Glutamatergic neuron (in vitro differentiated cells): ENCODE data around the gene PGA5. TPM values are rescaled to one million over a fixed set of nuclear protein-coding genes. Genes with fewer than 3 reads are reported as not detected.
"Not testable (repeated sequence)": the region's sequence is repeated elsewhere in the genome, so short reads cannot be mapped to it uniquely, and the experiment has no call there.

Source experiments
- DNase-seq: peaks from one replicate; pipeline ENCODE4 v3.0.0; 2022
- H3K27ac Mint-ChIP-seq: one replicate; pipeline ENCODE4 v1.8.0; 2020; ENCODE audit warnings: mild to moderate bottlenecking, mixed read lengths, inconsistent platforms; ENCODE audit not compliant: unreplicated experiment
- H3K27me3 Mint-ChIP-seq: one replicate; pipeline ENCODE4 v1.8.0; 2020; ENCODE audit warnings: mild to moderate bottlenecking, moderate library complexity, mixed read lengths, inconsistent platforms; ENCODE audit not compliant: unreplicated experiment
- H3K36me3 Mint-ChIP-seq: one replicate; pipeline ENCODE4 v1.8.0; 2020; ENCODE audit warnings: mild to moderate bottlenecking, mixed read lengths, inconsistent platforms; ENCODE audit not compliant: unreplicated experiment
- H3K4me1 Mint-ChIP-seq: one replicate; pipeline ENCODE4 v1.8.0; 2020; ENCODE audit warnings: mild to moderate bottlenecking, low read depth, mixed read lengths, inconsistent platforms; ENCODE audit not compliant: unreplicated experiment
- H3K4me3 Mint-ChIP-seq: one replicate; pipeline ENCODE4 v1.8.0; 2020; ENCODE audit warnings: mild to moderate bottlenecking, mixed read lengths, inconsistent platforms; ENCODE audit not compliant: unreplicated experiment
- H3K9me3 Mint-ChIP-seq: one replicate; pipeline ENCODE4 v1.8.0; 2020; ENCODE audit warnings: mild to moderate bottlenecking, moderate library complexity, mixed read lengths, inconsistent platforms; ENCODE audit not compliant: unreplicated experiment
- total RNA-seq: library from RNA; stranded (reverse); fragmentation: NEBNext Ultra II Directional; extraction: Animal tissue kit (Norgen Biotek cat#: 25700); gene quantifications from one replicate; pipeline ENCODE4 v1.2.1, GENCODE V29; 2021; ENCODE audit not compliant: unreplicated experiment

PGA5 gene
- total RNA-seq, 1 donor from 2014 or later = not detected

DNA sequence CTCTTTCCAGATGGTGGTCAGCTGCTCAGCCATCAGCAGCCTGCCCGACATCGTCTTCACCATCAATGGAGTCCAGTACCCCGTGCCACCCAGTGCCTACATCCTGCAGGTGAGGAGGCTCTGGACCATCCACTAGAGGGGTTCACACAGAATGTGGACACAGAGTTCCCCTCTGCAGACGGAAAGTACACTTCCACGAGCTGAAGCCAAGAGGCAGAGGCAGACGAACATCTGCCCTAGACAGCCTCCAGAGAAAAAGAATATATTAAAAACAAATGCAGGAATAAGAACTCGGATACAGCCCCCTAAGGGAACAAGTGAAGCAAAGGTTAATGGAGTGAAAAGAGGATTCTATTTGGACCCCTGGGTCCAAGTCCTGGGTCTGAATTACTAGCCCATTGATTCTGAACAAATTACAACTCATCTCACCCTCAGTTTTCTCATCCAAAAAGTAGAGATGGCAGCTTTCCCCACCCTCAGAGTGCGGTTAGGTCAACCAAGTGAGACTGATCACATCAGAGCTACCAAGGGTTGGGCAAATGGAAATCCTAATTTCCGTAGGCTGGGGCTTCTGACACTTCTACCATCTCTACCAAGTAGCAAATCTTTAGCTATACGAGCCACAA lies 29.5 kb upstream of the PGA5 start:
- not testable (repeated sequence) for DNase-seq, H3K4me3 Mint-ChIP-seq, H3K9me3 Mint-ChIP-seq

DNA sequence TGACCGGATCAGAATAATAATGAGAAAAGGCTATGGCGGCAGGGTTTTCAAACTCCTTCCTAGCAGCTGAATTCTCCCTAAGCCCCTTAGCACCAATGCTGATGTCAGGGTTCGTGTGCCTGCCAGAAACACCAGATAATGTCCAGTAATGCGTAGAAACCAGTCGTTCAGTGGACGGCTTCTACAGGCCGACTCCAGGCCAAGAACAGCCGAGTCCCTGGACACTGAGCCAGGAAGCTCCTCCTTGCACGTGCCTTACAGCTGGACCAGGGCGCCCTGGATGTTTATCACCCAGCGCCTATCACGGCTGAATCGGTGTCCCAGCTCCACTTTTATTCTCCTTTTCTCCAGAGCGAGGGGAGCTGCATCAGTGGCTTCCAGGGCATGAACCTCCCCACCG lies 28.8 kb upstream of the PGA5 start:
- not testable (repeated sequence) for H3K4me3 Mint-ChIP-seq

More for the DNA sequence above, 29.5 kb upstream of the PGA5 start:
- H3K27ac Mint-ChIP-seq, H3K36me3 Mint-ChIP-seq, H3K4me1 Mint-ChIP-seq, H3K27me3 Mint-ChIP-seq: not testable (repeated sequence)

DNA sequence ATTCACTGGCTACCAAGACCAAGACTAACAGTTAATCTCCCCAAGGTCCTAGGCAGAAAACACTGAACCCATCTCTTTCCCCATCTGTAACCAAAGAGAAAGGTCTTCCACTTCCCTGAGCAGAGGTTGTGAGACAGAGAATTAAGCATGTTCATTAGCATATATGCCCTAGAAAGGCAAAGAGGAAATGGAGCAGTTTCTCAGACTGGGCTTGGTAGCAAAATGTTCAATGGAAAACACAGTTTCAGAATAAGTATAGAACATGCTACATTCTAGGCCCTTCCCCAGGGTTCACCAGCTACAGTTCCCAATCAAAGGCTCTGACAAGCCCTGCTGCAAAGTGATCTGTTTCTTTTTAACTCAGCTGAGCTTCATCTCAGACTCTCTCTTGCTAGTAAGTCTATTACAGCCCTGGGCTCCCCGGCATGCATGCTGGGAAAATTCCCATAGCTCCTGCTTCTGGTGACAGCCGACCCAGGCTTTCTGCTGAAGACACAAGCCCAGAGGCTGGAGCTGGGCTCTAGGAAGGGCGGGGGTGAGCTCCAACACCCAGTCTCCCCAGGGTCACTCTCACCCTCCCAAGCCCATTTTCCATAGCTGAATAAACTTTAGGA lies 27.2 kb upstream of the PGA5 start:
- DNase-seq, H3K9me3 Mint-ChIP-seq, H3K27ac Mint-ChIP-seq, H3K36me3 Mint-ChIP-seq, H3K27me3 Mint-ChIP-seq, H3K4me3 Mint-ChIP-seq, H3K4me1 Mint-ChIP-seq: not testable (repeated sequence)

More for the DNA sequence above, 28.8 kb upstream of the PGA5 start:
- not testable (repeated sequence) for H3K36me3 Mint-ChIP-seq, DNase-seq, H3K27ac Mint-ChIP-seq, H3K4me1 Mint-ChIP-seq, H3K9me3 Mint-ChIP-seq, H3K27me3 Mint-ChIP-seq

DNA sequence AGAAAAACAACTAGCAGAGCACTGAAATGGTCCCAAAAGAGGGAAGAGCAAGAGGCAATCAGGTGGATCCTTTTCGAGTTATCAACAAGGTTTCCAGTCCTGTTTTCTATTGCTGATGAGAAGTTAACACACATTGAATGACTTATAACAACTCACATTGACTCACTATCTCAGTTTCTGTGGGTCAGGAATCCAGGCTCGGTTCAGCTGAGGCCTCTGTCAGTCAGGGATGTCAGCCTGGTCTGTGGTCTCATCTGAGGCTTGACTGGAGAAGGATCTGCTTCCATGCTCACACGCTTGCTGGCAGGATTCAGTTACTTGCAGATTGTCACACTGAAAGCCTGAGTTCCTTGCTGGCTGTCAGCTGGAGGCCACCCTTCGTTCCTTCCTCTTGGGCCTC lies 22.7 kb upstream of the PGA5 start:
- not testable (repeated sequence) for H3K27me3 Mint-ChIP-seq, H3K27ac Mint-ChIP-seq, H3K4me1 Mint-ChIP-seq

DNA sequence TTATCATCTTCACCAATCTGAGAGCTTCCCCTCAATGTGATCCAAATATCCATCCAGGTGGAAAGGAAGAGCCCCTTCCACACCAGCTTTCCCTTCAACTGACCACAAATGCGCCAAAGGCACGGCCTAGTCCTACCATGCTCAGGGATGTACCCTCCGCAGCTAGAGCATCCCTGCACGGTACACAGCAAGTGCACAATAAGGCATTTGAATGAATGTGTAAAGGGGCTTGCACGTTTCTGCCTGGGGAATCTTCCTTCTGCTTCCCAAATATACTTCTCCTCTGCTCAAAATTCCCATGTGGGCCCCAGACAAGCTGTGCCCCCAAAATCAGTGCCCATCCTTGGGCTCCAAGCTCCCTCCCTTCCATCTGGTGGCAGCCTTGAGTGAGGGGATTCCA lies 22.0 kb upstream of the PGA5 start:
- H3K4me1 Mint-ChIP-seq, H3K9me3 Mint-ChIP-seq: not testable (repeated sequence)
- peak overlapping the region; percentile 50 for H3K4me3 Mint-ChIP-seq

More for the DNA sequence above, 22.7 kb upstream of the PGA5 start:
- not testable (repeated sequence) for H3K36me3 Mint-ChIP-seq, H3K4me3 Mint-ChIP-seq, DNase-seq, H3K9me3 Mint-ChIP-seq

DNA sequence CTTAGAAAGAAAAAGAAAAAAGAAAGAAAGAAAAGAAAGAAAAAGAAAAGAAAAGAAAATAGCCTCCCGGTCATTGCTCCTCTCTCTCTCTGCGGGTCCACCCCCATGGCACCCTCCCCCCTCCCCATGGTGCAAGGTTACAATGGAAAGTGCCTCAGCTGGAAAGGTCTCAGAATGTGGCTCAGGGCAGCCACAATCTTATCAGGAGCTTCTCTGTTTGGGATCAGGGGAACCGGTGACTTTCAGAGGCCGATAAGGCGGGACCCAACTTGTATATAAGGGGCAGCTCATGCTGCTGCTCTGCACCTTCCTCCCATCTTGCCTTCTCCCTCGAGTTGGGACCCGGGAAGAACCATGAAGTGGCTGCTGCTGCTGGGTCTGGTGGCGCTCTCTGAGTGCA lies 18.9 kb upstream of the PGA5 start, which contains the start of gene PGA4:
TSS of gene PGA4 (plus strand) at position 301 of the 400 bp plus-strand sequence. CDS start at position 355, 54 bp downstream.
- not testable (repeated sequence) for H3K36me3 Mint-ChIP-seq, H3K27me3 Mint-ChIP-seq, H3K4me3 Mint-ChIP-seq, H3K4me1 Mint-ChIP-seq, H3K27ac Mint-ChIP-seq, H3K9me3 Mint-ChIP-seq, DNase-seq

More for the DNA sequence above, 22.0 kb upstream of the PGA5 start:
- H3K36me3 Mint-ChIP-seq, H3K27me3 Mint-ChIP-seq, H3K27ac Mint-ChIP-seq, DNase-seq: not testable (repeated sequence)

DNA sequence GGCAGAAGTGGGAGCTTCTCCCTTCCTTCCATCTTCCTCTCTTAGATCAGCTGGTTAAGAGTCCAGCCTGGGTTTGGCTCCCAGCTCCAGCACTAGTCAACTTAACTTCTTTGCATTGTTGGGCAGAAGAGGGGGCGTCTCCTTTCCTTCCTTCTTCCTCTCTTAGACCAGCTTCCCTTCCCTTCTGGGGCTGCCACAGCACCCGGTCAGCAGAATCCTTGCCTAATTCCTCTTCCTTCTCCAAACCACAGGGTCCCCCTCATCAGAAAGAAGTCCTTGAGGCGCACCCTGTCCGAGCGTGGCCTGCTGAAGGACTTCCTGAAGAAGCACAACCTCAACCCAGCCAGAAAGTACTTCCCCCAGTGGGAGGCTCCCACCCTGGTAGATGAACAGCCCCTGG lies 18.3 kb upstream of the PGA5 start:
- not testable (repeated sequence) for H3K27me3 Mint-ChIP-seq, H3K9me3 Mint-ChIP-seq, H3K27ac Mint-ChIP-seq, H3K4me3 Mint-ChIP-seq, H3K4me1 Mint-ChIP-seq, DNase-seq, H3K36me3 Mint-ChIP-seq

DNA sequence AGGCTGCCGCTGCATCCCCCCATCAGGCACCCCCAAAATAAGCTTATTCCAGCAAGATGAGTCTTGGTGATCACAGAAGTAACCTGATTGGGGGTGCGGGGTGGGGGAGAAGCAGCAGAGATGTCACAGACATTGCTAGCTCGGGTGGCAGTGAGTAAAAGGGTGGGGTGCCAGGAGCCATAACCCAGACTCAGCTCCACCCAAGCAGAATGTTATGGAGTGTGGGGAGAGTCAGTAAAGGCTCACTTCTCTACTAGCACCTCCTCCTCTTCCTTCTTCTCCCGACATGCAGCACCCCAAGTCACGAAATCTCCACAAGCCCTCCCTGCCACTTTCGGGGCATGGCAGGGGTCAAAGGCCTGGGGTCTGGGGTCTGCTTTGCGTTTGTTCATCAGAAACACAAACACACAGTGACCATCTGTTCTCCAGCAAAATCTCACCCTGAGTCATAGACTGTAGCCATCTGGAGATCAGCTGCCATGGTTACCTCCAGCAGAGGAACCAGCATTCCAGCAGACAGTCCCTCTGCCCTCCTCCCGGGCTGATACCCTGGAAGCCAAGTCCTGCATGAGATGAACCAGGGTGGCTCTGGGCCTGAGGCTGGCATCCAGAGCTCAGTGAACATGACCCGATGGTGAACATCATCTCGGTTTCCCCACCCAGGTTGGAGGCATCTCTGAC lies 14.4 kb upstream of the PGA5 start:
- not testable (repeated sequence) for H3K36me3 Mint-ChIP-seq, H3K4me3 Mint-ChIP-seq, H3K27ac Mint-ChIP-seq, H3K27me3 Mint-ChIP-seq, H3K9me3 Mint-ChIP-seq, DNase-seq, H3K4me1 Mint-ChIP-seq

DNA sequence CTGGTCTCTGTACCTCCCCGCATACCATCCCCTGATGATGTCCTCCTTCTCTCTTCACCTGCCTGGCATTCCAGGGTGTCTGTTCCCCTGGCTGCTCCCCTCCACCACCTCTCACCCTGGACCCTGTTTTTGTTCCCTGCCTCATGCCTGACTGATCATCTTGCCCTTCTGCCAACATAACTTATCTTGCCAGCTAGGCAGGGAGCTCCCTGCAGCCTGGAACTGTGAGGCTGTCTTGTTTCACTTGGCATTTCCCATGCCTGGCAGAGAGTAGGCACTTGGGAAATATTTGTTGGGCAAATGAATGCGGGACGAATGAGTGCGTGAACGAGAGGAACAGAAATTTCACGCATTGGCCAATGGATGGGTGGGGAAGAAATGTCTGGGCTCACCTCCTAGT lies 11.5 kb upstream of the PGA5 start:
- H3K27me3 Mint-ChIP-seq, H3K36me3 Mint-ChIP-seq, DNase-seq, H3K9me3 Mint-ChIP-seq, H3K27ac Mint-ChIP-seq, H3K4me3 Mint-ChIP-seq, H3K4me1 Mint-ChIP-seq: not testable (repeated sequence)

DNA sequence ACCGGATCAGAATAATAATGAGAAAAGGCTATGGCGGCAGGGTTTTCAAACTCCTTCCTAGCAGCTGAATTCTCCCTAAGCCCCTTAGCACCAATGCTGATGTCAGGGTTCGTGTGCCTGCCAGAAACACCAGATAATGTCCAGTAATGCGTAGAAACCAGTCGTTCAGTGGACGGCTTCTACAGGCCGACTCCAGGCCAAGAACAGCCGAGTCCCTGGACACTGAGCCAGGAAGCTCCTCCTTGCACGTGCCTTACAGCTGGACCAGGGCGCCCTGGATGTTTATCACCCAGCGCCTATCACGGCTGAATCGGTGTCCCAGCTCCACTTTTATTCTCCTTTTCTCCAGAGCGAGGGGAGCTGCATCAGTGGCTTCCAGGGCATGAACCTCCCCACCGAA lies 9.9 kb upstream of the PGA5 start:
- DNase-seq, H3K36me3 Mint-ChIP-seq, H3K9me3 Mint-ChIP-seq, H3K4me3 Mint-ChIP-seq, H3K27me3 Mint-ChIP-seq, H3K27ac Mint-ChIP-seq, H3K4me1 Mint-ChIP-seq: not testable (repeated sequence)

DNA sequence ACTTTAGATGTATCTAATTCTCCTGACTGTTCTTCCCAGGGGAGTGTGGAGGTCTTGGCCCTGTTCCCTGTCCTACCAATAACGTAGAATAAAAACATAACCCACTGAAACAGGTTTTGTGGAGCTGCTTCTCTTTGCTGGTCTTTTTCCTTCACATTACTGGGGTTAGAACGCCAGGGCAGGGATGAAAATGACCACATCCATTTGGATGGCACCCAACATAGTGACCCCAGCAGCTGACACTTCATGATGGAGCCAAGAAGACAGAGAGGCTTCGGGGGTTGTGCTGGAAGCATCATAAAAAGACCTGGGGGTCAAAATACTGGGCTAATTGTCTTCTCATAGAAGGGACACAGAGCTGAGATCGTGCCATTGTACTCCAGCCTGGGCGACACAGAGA lies 9.4 kb upstream of the PGA5 start:
- H3K4me3 Mint-ChIP-seq, DNase-seq, H3K27ac Mint-ChIP-seq, H3K9me3 Mint-ChIP-seq, H3K4me1 Mint-ChIP-seq, H3K36me3 Mint-ChIP-seq, H3K27me3 Mint-ChIP-seq: not testable (repeated sequence)

DNA sequence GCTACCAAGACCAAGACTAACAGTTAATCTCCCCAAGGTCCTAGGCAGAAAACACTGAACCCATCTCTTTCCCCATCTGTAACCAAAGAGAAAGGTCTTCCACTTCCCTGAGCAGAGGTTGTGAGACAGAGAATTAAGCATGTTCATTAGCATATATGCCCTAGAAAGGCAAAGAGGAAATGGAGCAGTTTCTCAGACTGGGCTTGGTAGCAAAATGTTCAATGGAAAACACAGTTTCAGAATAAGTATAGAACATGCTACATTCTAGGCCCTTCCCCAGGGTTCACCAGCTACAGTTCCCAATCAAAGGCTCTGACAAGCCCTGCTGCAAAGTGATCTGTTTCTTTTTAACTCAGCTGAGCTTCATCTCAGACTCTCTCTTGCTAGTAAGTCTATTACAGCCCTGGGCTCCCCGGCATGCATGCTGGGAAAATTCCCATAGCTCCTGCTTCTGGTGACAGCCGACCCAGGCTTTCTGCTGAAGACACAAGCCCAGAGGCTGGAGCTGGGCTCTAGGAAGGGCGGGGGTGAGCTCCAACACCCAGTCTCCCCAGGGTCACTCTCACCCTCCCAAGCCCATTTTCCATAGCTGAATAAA lies 8.3 kb upstream of the PGA5 start:
- not testable (repeated sequence) for H3K27me3 Mint-ChIP-seq, H3K36me3 Mint-ChIP-seq, DNase-seq, H3K27ac Mint-ChIP-seq, H3K9me3 Mint-ChIP-seq, H3K4me3 Mint-ChIP-seq, H3K4me1 Mint-ChIP-seq
